AG04449 (cell line): ENCODE data around the gene LYPD6.

Experiments
- CTCF ChIA-PET: fragments of 350-600 bp; formaldehyde crosslinking; extraction: SDS; loops from one replicate; lab custom pipeline; 2021; ENCODE audit warnings: antibody characterized with exemption; lab: Yijun Ruan, JAX
- POLR2A ChIA-PET: fragments of 400-600, 350-600 bp; formaldehyde crosslinking; extraction: SDS; loops from one replicate; lab custom pipeline; 2020; ENCODE audit warnings: antibody characterized with exemption, inconsistent platforms; lab: Yijun Ruan, JAX
- DNase-seq: peaks from one replicate; pipeline ENCODE4 v3.0.0-alpha.2; 2010; ENCODE audit warnings: low read depth, low spot score
- H3K4me3 ChIP-seq: 2 replicates; pipeline ENCODE4 v1.5.1; 2011; ENCODE audit warnings: low read depth, mild to moderate bottlenecking, control low read depth, low read length
- TF ChIP-seq, protein P1 (sequence below): IDR thresholded peaks from one replicate; pipeline ENCODE4 v1.5.1; 2011; ENCODE audit warnings: mild to moderate bottlenecking, moderate library complexity, low read length, control low read depth, inconsistent platforms; ENCODE audit not compliant: insufficient read depth; ENCODE audit errors: missing control alignments

Gene LYPD6

DNA sequence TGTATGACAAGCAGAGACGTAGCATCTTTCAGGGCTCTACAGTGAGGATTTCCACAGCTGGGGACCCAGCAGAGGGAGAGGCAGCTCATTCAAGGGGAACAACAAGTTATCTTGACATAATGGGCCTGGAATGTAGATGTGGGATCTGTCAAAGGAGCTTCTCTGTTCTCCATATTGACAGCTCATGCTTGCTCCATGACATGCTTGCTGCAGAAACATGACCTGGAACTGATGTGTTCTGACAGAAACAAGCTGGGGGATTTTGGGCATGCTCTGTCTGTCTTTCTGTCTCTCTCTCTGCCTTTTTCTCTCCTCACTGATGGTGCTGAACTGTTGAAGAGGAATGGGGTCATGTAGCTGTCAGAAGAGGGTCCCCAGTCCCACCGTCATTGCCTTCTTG, 177.6 kb downstream of the LYPD6 start:
- no peak overlapping the region for H3K4me3 ChIP-seq
- no peak for DNase-seq
- TF ChIP-seq, protein P1, sequence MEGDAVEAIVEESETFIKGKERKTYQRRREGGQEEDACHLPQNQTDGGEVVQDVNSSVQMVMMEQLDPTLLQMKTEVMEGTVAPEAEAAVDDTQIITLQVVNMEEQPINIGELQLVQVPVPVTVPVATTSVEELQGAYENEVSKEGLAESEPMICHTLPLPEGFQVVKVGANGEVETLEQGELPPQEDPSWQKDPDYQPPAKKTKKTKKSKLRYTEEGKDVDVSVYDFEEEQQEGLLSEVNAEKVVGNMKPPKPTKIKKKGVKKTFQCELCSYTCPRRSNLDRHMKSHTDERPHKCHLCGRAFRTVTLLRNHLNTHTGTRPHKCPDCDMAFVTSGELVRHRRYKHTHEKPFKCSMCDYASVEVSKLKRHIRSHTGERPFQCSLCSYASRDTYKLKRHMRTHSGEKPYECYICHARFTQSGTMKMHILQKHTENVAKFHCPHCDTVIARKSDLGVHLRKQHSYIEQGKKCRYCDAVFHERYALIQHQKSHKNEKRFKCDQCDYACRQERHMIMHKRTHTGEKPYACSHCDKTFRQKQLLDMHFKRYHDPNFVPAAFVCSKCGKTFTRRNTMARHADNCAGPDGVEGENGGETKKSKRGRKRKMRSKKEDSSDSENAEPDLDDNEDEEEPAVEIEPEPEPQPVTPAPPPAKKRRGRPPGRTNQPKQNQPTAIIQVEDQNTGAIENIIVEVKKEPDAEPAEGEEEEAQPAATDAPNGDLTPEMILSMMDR, result no peak
- ChIA-PET CTCF (no interaction called here), POLR2A (interaction anchor here (0.7 kb wide), 1 partner anchor 18 kb away, joined by 3 read pairs; no protein-coding TSS in a partner anchor)

DNA sequence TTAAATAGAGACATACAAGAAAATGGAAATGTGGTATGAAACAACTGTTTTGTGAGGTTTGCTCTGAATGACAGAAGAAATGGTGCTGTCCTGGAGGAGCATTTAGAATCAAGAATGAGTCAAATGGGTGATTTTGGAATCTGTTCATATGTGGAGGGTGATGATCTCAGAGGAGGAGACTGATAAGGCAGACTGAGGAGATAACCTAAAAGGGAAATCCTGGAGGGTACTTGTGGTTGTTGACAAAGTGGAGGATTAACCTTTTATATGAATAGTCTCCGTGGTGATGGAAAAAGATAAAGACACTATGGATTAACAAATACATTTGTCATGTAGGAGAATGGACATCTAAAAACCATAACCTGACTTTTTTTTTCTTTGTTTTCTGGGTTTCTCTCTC, 183.1 kb downstream of the LYPD6 start:
- no peak overlapping the region for H3K4me3 ChIP-seq
- ChIA-PET CTCF (no interaction called here), POLR2A (no interaction called here)
- TF ChIP-seq, protein P1, result no peak
- DNase-seq, result no peak
